Right atrium auricular region (tissue), 2 donors: ENCODE results near the gene TACC3. TPM values are rescaled to one million over a fixed set of nuclear protein-coding genes. Genes with fewer than 3 reads are reported as not detected.
A peak's percentile ranks its signal among the peaks of the same experiment; 100 is the strongest.
"Not testable (repeated sequence)": the region's sequence is repeated elsewhere in the genome, so short reads cannot be mapped to it uniquely, and the experiment has no call there.

Experiments used
- DNase-seq: peaks from one replicate; pipeline ENCODE4 v3.0.0-alpha.2; 2019; ENCODE audit warnings: low spot score
- H3K27ac ChIP-seq, 2 donors: fragments of 200-600 bp; sonication (generic); 1 replicate in 1 of 2; 2 replicates in 1 of 2; pipeline ENCODE4 v1.5.1; 2016 to 2019
- H3K27me3 ChIP-seq, 2 donors: fragments of 200-600 bp; sonication (generic); one replicate each; pipeline versions ENCODE4 v1.5.1 to v1.6.0; 2017 to 2019
- H3K36me3 ChIP-seq: fragments of 200-600 bp; sonication (generic); one replicate; pipeline ENCODE4 v1.5.1; 2016
- H3K4me1 ChIP-seq, 2 donors: fragments of 200-600 bp; sonication (generic); one replicate each; pipeline versions ENCODE4 v1.5.1 to v1.6.0; 2017 to 2019
- H3K4me3 ChIP-seq, 2 donors: fragments of 200-600 bp; sonication (generic); 1 replicate in 1 of 2; 2 replicates in 1 of 2; pipeline ENCODE4 v1.5.1; 2017 to 2019; ENCODE audit warnings: mild to moderate bottlenecking in 1 of 2, moderate library complexity in 1 of 2
- H3K9me3 ChIP-seq, 2 donors: fragments of 200-600 bp; sonication (generic); one replicate each; pipeline ENCODE4 v1.5.1; 2019
- total RNA-seq, 2 donors: library from RNA; depleted of rRNA; stranded (reverse); fragments of >200 nt; gene quantifications; one replicate each; pipeline ENCODE4 v1.1.0, GENCODE V29; 2016
- TF ChIP-seq, protein P1 (sequence below), 2 donors: fragments of 200-600 bp; sonication (generic); IDR thresholded peaks; one replicate each; pipeline ENCODE4 v1.5.1; 2019; ENCODE audit warnings: antibody characterized with exemption in 2 of 2

The TACC3 gene
- total RNA-seq, 2 donors from 2014 or later = 3.7 to 5.3 TPM

DNA sequence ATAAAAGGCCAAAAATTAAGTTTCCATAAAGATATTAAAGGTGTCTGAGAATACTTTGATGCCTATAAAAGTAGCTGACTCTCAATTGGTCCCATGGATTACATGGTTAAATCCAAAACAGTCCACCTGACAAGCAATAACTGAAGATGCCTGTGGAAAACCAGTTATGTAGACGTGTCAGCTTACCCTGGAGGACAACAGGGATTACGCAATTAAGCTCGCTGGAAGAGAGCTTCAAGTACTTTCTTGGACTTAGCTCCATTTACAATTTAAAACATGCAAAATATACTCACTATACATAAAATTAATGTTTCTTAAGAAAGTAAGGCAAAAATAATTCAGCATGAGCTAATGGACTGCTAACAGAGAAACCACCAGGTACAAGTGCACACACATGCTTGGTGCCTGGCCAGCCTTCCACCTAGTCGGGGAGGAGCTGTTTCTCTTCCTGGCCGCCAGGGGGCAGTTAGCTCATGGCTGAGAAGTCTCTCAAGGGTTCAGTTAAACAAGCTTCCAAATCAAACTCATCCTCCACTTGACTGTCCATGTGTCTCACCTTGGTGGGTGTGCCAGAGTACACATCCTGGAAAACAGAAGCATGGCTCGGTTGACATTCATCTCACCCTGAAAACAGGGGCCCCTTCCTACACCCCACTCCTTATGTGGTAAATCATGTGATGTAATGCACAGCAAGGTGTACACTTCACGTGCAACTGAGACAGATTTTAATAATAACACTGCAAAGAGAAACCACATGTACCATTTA, 28.0 kb upstream of the TACC3 start:
- Histone ChIP-seq H3K4me3 (no peak overlapping the region), H3K9me3 (no peaks in the 10 kb centered on the region), H3K4me1 (no peaks in the 10 kb centered on the region), H3K27ac (no peak overlapping the region), H3K27me3 (no peaks in the 10 kb centered on the region), H3K36me3 (peaks cover 77% of the 10 kb centered on the region)
- TF ChIP-seq, protein P1, sequence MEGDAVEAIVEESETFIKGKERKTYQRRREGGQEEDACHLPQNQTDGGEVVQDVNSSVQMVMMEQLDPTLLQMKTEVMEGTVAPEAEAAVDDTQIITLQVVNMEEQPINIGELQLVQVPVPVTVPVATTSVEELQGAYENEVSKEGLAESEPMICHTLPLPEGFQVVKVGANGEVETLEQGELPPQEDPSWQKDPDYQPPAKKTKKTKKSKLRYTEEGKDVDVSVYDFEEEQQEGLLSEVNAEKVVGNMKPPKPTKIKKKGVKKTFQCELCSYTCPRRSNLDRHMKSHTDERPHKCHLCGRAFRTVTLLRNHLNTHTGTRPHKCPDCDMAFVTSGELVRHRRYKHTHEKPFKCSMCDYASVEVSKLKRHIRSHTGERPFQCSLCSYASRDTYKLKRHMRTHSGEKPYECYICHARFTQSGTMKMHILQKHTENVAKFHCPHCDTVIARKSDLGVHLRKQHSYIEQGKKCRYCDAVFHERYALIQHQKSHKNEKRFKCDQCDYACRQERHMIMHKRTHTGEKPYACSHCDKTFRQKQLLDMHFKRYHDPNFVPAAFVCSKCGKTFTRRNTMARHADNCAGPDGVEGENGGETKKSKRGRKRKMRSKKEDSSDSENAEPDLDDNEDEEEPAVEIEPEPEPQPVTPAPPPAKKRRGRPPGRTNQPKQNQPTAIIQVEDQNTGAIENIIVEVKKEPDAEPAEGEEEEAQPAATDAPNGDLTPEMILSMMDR (IDR thresholded peaks at IDR 0.05) = peak; percentile 82 to 94
- DNase-seq = no peak

DNA sequence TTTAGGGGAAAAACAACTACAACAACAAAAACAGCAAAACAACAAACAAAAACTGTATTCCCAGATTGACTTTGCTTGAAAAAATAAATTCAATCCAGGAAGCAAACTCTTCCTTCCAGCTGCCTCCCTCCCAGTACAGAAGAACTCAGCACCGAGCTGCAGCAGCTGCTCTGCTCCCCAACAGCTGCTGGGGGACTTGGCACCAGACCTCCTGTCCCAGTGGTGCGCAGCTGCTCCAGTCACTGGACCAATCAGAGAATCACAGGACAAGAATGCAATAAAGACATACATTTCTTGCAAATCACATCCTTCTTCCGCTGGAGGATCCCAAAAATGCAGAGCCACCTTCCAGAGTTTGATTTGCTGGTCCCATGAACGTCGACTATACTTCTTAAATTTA, 25.4 kb upstream of the TACC3 start:
- Histone ChIP-seq H3K9me3 (no peaks in the 10 kb centered on the region), H3K27ac (no peak overlapping the region), H3K36me3 (peaks cover 79% of the 10 kb centered on the region), H3K4me3 (no peak overlapping the region), H3K4me1 (no peaks in the 10 kb centered on the region), H3K27me3 (no peaks in the 10 kb centered on the region)
- DNase-seq = no peak
- TF ChIP-seq, protein P1 (IDR thresholded peaks at IDR 0.05) = no peak

DNA sequence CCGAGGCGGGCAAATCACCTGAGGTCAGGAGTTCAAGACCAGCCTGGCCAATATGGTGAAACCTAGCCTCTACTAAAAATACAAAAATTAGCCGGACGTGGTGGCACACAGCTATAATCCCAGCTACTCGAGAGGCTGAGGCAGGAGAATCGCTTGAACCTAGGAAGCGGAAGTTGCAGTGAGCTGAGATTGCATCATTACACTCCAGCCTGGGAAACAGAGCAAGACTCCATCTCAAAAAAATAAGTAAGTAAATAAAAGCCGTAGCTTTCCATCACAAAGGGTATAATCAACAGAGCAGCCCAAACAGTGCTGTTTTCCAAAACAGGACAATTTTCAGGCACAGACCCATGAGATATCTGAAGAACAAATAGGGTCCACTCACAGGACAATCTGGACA, 19.6 kb upstream of the TACC3 start:
- DNase-seq, H3K27me3 ChIP-seq, H3K4me3 ChIP-seq, H3K9me3 ChIP-seq, H3K27ac ChIP-seq, H3K4me1 ChIP-seq: not testable (repeated sequence)
- H3K36me3 ChIP-seq = peaks cover 40% of the 10 kb centered on the region

DNA sequence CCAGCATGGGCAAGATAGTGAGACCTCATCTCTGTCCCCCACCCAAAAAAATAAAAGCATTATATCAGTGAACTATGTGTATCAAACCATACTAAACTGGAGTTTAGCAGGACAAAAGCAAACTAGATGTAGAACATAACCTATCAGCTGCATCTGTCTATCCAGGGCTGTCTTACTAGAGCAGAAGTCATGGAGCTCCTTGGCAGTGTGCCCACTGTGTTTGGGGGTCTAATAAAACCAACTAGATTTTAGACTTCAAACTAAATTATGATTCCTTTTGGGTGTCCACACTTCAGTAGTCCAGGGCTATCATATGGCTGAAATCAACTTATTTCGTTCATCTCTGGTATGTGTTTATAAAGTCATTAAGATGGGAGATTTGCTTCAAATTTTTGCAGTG, 17.5 kb upstream of the TACC3 start:
- Histone ChIP-seq H3K9me3 (no peaks in the 10 kb centered on the region), H3K27me3 (no peaks in the 10 kb centered on the region), H3K4me1 (no peaks in the 10 kb centered on the region), H3K27ac (no peak overlapping the region), H3K4me3 (no peak overlapping the region), H3K36me3 (peaks cover 25% of the 10 kb centered on the region)
- no peak for DNase-seq
- TF ChIP-seq, protein P1 (IDR thresholded peaks at IDR 0.05) = no peak

DNA sequence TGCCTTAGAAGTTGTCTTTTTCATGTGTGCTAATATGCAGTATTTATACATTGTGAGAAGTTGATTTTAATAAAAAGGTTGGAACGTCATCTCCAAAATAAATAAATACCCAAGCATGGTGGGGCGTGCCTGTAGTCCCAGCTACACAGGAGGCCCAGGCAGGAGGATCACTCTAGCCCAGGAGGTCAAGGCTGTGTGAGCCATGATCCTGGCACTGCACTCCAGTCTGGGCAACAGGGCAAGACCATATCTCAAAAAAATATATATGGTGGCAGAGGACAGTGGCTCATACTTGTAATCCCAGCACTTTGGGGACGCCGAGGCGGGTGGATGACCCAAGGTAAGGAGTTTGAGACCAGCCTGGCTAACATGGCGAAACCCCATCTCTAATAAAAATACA, 15.6 kb upstream of the TACC3 start:
- TF ChIP-seq, protein P1 (IDR thresholded peaks at IDR 0.05) = no peak
- Histone ChIP-seq H3K27ac (no peak overlapping the region), H3K27me3 (no peaks in the 10 kb centered on the region), H3K36me3 (peaks cover 20% of the 10 kb centered on the region), H3K4me3 (no peak overlapping the region), H3K4me1 (peaks cover 0 to 2% of the 10 kb centered on the region in 2 donors), H3K9me3 (no peaks in the 10 kb centered on the region)
- no peak for DNase-seq

DNA sequence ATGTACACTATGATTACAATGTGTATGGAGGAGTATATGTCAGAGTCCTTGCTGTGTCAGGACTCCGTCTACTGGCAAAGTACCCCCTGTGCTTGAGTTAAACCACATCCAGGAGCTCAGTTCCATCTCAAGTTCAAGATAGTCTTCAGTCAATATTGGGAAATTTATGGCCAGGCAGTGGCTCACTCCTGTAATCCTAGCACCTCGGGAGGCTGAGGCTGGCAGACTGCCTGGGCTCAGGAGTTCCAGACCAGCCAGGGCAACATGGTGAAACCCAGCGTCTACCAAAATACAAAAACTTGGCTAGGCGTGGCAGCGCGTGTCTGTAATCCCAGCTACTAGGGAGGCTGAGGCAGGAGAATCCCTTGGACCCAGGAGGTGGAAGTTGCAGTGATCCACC, 15.0 kb upstream of the TACC3 start:
- TF ChIP-seq, protein P1 (IDR thresholded peaks at IDR 0.05) = no peak
- no peak for DNase-seq
- no peaks in the 10 kb centered on the region for H3K27me3 ChIP-seq
- H3K4me1 ChIP-seq = peaks cover 0 to 8% of the 10 kb centered on the region in 2 donors
- H3K27ac ChIP-seq = no peak overlapping the region
- H3K9me3 ChIP-seq = no peaks in the 10 kb centered on the region
- H3K4me3 ChIP-seq = no peak overlapping the region
- peaks cover 20% of the 10 kb centered on the region for H3K36me3 ChIP-seq
